Hepatocyte (in vitro differentiated cells): ENCODE data around the gene TNIP3.

Source experiments
- CTCF ChIP-seq: fragments of 200-600 bp; sonication (generic); IDR thresholded peaks from 2 replicates; pipeline ENCODE4 v1.5.1; 2016; ENCODE audit warnings: antibody characterized with exemption, mild to moderate bottlenecking; ENCODE audit not compliant: poor library complexity
- EZH2 ChIP-seq: fragments of 200-600 bp; sonication (generic); IDR thresholded peaks from 2 replicates; pipeline ENCODE4 v1.6.1; 2016; ENCODE audit warnings: antibody characterized with exemption, mild to moderate bottlenecking, borderline replicate concordance

GRCh38 chr4:121156822-121157769, 7.0 kb downstream of the TNIP3 start:
- TF ChIP-seq CTCF = no peak
- no peak for TF ChIP-seq EZH2
